Measurements from ENCODE around the gene SLC17A9.

Gene SLC17A9

DNA sequence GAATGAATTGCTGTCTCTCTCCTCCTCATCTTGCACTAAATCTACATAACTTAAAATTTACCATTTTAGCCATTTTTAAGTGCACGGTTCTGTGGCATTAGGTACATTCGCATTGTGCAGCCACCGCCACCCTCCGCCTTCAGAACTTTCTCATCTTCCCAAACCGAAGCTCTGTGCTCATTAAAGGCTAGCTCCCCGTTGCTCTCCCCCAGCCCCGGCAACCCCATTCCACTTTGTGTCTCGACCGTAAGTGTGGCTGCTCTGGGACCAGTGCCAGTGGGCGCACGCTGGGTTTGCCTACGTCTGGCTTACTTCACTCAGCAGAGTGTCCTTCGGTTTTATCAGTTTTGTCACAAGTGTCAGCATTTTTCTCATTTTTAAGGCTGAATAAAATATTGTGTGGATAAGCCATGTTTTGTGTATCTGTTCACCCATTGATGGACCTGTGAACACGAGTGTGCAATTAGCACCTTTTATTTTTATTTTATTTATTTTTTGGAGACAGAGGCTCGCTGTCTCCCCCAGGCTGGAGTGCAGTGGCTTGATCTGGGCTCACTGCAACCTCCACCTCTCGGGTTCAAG lies 16.8 kb downstream of the SLC17A9 start:
- H3K27ac ChIP-seq, result no peak overlapping the region
- TF ChIP-seq, protein P1, sequence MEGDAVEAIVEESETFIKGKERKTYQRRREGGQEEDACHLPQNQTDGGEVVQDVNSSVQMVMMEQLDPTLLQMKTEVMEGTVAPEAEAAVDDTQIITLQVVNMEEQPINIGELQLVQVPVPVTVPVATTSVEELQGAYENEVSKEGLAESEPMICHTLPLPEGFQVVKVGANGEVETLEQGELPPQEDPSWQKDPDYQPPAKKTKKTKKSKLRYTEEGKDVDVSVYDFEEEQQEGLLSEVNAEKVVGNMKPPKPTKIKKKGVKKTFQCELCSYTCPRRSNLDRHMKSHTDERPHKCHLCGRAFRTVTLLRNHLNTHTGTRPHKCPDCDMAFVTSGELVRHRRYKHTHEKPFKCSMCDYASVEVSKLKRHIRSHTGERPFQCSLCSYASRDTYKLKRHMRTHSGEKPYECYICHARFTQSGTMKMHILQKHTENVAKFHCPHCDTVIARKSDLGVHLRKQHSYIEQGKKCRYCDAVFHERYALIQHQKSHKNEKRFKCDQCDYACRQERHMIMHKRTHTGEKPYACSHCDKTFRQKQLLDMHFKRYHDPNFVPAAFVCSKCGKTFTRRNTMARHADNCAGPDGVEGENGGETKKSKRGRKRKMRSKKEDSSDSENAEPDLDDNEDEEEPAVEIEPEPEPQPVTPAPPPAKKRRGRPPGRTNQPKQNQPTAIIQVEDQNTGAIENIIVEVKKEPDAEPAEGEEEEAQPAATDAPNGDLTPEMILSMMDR (IDR thresholded peaks at IDR 0.05), result no peak
- TF ChIP-seq ZFX (IDR thresholded peaks at IDR 0.05; ENCODE audit: borderline replicate concordance), result no peak

DNA sequence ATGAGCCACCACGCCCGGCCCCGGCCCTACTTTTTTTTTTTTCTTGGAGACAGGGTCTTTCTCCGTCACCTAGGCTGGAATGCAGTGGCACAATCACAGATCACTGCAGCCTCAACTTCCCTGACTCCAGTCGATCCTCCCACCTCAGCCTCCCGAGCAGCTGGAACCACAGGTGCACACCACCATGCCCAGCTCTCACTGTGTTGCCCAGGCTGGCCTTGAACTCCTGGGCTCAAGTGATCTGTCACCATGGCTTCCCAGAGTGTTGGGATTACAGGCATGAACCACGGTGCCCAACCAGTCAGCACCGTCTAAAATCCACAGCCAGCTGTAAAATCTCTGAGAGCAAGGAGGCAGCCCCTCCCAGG lies 17.4 kb downstream of the SLC17A9 start:
- H3K27ac ChIP-seq, result no peak overlapping the region
- TF ChIP-seq, protein P1 (IDR thresholded peaks at IDR 0.05), result no peak
- no peak for TF ChIP-seq ZFX (IDR thresholded peaks at IDR 0.05; ENCODE audit: borderline replicate concordance)

DNA sequence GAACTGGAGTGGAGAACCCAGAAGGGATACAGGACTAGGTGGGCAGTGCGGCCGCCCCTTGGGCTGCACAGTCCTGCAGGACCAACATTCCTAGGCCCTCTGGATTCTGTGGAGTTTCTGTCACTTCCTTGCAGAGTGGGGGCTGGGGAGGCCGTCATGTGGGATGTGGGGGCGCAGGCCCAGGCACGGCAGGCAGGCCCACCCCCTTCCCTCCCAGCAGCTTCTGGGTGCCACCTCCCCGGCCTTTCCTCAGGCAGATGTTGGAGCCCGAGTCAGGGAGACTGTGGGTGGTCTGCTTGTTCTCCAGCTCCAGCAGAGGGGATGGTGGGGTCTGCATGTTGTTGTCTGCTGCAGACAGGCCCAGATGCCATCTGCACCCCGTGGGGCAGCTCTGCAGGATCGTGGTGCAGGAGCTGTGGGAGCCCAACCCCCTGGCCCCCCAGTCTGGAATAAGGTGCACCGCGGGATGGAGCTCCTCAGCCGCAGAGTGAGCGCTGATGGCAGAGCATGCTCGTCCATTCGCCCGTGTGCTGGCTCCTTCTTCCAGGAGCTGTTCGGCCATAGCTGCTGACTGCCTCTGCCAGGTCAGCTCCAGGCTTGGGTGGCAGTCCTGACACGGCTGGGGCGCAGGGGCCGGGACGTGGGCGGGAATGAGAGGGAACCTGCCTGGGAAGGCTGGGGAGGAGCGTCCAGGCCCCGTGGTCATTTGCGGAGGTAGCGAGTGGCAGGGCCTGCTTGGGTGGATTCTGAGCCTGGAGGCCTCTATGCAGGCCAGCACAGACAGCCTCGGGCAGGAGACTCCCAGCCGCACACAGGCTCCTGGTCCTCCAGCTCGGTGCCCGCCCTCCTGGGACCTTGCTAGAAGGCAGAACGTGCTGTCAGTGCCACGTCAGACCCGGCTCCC lies 18.1 kb downstream of the SLC17A9 start:
- H3K27ac ChIP-seq, result no peak overlapping the region
- TF ChIP-seq, protein P1 (IDR thresholded peaks at IDR 0.05), result no peak
- no peak for TF ChIP-seq ZFX (IDR thresholded peaks at IDR 0.05; ENCODE audit: borderline replicate concordance)

DNA sequence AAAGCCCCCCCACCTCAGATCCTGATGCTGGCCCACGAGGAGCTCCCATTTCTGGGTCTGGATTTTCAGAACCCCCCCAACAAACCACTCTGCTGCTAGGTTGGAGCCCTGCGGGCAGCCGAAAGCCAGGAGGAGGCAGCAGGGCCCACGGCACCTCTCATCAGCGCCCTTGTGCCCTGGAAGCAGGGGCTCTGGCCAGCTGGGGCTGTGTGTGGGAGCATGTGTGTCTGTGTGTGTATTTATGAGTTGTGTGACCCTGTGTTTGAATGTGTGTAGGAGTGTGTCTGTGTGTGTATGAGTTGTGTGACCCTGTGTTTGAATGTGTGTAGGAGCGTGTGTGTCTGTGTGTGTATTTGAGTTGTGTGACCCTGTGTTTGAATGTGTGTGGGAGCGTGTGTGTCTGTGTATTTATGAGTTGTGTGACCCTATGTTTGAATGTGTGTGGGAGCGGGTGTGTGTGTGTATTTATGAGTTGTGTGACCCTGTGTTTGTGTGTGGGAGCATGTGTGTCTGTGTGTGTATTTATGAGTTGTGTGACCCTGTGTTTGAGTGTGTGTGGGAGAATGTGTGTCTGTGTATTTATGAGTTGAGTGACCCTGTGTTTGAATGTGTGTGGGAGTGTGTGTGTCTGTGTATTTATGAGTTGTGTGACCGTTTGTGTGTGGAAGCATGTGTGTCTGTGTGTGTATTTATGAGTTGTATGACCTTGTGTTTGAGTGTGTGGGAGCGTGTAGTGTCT lies 18.9 kb downstream of the SLC17A9 start:
- TF ChIP-seq, protein P1 (IDR thresholded peaks at IDR 0.05), result no peak
- no peak for TF ChIP-seq ZFX (IDR thresholded peaks at IDR 0.05; ENCODE audit: borderline replicate concordance)
- H3K27ac ChIP-seq, result no peak overlapping the region

DNA sequence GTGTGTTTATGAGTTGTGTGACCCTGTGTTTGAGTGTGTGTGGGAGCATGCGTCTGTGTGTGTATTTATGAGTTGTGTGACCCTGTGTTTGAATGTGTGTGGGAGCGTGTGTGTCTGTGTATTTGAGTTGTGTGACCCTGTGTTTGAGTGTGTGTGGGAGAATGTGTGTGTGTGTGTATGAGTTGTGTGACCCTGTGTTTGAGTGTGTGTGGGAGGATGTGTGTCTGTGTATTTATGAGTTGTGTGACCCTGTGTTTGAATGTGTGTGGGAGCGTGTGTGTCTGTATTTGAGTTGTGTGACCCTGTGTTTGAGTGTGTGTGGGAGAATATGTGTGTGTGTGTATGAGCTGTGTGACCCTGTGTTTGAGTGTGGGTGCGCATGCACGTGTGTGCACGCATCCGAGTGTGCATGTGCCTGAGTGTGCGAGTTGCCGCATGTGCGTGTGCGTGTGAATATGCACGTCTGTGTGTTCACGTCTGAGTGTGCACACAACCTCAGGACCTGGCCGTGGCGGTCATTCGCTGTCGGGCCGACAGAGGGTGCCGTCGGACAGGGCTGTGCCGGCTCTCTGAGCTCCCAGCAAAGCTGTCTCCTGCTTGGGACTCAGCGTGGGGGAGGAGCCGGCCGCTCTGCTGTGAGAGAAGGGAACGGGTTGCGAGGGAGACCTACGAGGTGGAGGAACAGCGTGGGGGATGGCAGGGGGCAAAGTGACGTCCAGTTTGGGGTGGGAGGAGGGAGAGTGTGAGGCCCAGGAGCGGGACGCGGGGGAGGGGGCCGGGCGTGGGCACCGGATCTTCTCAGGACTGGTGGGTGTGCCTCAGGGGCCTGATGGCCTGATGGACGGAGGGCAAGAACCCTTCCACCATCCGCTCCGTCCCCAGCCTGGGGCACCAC lies 19.7 kb downstream of the SLC17A9 start:
- TF ChIP-seq, protein P1 (IDR thresholded peaks at IDR 0.05), result peak; percentile 85
- no peak for TF ChIP-seq ZFX (IDR thresholded peaks at IDR 0.05; ENCODE audit: borderline replicate concordance)
- no peak overlapping the region for H3K27ac ChIP-seq

DNA sequence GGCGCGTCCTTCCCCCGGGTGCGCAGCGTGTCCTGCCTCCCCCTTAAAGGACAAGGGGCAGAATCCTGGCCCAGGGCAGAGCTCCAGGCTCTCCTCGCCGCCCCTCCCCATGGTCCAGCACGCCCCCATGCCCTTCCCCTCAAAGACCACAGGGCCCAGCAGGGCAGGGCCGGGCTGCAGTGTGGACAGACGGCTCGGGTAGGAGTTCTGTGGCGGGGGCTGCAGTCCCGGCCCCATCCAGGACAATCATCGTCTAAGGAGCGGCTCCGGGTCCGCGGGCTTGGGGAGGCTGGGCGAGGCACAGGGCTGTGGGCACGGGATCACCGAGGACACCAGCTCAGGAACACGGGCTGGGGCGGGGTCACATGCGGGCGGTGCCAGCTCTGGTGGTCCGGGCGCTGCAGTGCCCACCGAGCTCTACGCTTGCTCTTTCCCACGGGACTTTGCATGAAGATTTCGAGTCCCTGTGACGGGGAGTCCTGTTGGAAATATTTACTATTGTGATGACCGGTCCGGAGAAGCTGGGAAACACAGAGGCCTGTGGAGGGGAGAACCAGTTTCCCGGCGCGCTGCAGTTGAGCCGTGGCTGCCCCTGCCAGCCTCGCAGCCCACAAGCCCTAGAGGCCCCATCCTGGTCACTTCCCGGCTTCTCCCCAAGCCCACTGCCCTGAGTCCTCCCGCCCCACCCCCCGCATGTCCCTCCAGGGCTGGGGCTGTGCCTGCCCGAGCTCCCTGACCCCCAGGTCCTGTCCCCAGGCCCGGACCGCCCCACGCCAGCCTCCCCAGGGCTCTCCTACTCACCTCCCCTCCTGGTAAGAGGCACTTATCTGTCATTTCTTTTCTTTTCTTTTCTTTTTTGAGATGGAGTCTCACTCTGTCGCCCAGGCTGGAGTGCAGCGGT lies 20.6 kb downstream of the SLC17A9 start:
- no peak for TF ChIP-seq ZFX (IDR thresholded peaks at IDR 0.05; ENCODE audit: borderline replicate concordance)
- TF ChIP-seq, protein P1 (IDR thresholded peaks at IDR 0.05), result no peak
- H3K27ac ChIP-seq, result no peak overlapping the region
